Measurements from ENCODE around the gene CDKL5.

The CDKL5 gene

DNA sequence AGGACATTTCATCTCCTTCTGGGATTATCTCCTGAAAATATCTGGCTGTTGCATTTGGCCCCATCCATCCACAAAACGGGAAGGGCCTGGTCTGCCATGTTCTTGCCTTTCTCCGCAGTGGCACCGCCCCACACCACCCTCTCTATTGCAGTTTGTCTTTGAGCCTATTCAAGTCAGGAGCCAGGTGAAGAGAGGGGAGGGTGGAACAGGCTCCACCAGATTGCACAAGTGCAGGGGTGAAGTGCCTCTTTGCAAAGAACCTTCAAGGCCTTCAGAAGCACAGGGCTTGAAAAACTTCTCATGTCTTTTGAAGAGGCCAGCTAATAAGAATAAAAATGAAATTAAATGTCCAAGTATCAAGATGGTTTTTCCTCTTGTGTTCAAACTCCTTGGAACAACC is 217.8 kb downstream of the CDKL5 start:
- no peak overlapping the region for H3K4me3 ChIP-seq (ENCODE audit: low read depth, low read length)
- no peak for DNase-seq (ENCODE audit: low read depth)
- TF ChIP-seq, protein P1, sequence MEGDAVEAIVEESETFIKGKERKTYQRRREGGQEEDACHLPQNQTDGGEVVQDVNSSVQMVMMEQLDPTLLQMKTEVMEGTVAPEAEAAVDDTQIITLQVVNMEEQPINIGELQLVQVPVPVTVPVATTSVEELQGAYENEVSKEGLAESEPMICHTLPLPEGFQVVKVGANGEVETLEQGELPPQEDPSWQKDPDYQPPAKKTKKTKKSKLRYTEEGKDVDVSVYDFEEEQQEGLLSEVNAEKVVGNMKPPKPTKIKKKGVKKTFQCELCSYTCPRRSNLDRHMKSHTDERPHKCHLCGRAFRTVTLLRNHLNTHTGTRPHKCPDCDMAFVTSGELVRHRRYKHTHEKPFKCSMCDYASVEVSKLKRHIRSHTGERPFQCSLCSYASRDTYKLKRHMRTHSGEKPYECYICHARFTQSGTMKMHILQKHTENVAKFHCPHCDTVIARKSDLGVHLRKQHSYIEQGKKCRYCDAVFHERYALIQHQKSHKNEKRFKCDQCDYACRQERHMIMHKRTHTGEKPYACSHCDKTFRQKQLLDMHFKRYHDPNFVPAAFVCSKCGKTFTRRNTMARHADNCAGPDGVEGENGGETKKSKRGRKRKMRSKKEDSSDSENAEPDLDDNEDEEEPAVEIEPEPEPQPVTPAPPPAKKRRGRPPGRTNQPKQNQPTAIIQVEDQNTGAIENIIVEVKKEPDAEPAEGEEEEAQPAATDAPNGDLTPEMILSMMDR (IDR thresholded peaks at IDR 0.05; ENCODE audit: low read depth, low read length, missing control alignments) = no peak

DNA sequence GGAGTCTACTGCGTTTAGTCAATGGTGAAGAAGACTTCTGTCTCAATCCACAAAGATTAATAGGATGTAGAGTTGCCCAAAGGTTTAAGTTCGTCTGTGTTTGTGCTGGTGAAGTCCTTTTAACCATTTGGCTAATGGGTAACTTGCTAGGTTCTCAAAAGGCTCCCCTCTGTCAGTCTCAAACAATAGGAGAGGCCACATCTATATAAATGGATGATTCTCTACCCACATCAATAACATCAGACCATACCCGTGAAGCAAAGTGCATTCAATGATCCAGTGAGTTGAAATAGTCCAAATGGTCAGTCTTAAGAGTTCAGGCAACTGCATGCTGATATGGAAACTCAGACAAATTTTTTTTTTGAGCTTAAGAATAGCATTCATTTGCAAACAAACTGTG is 218.4 kb downstream of the CDKL5 start:
- no peak overlapping the region for H3K4me3 ChIP-seq (ENCODE audit: low read depth, low read length)
- DNase-seq (ENCODE audit: low read depth) = no peak
- TF ChIP-seq, protein P1 (IDR thresholded peaks at IDR 0.05; ENCODE audit: low read depth, low read length, missing control alignments) = no peak

DNA sequence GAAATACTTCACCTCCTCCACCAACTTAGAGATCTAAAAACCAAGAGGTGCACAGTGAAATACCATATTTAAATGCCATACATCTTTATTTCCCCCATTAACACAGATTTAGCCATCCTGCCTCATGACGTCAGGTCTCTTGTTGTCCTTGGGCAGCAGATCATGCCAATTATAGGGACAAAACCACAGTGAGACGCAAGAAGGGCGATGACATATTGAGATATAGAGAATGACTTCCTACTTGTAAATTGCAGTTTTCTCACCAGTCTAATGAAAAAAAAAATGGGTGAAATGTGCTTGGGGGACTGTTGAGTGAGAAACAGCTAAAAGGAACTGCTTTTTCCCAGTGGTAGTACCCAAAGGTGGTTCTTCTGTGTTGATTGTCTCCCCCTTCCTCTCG is 222.2 kb downstream of the CDKL5 start:
- TF ChIP-seq, protein P1 (IDR thresholded peaks at IDR 0.05; ENCODE audit: low read depth, low read length, missing control alignments) = no peak

DNA sequence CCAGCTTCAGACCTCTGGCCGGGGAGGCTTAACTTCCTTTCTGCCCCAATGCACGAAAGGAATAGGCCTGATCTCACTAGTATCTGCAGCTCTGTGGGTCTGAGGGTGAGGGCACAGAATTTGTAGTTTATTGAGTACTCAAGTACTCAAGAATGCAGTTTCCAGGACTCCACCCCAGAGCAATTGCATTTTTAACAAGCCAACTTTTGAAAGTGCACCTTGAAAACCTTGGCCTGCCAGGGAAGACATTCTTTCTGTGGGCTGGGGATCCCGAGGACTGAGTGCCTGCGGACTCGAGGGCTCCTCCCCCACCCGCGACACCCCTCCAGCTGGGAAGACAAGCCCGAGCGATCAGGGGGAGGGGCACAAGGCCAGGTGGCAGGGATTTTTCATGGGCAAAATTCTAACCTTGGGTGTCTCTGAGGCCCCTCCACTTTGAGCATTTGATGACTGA is 224.1 kb downstream of the CDKL5 start:
- H3K4me3 ChIP-seq (ENCODE audit: low read depth, low read length) = no peak overlapping the region
- TF ChIP-seq, protein P1 (IDR thresholded peaks at IDR 0.05; ENCODE audit: low read depth, low read length, missing control alignments) = no peak
- DNase-seq (ENCODE audit: low read depth) = no peak

More for the DNA sequence above, 222.2 kb downstream of the CDKL5 start:
- DNase-seq (ENCODE audit: low read depth) = no peak
- no peak overlapping the region for H3K4me3 ChIP-seq (ENCODE audit: low read depth, low read length)

DNA sequence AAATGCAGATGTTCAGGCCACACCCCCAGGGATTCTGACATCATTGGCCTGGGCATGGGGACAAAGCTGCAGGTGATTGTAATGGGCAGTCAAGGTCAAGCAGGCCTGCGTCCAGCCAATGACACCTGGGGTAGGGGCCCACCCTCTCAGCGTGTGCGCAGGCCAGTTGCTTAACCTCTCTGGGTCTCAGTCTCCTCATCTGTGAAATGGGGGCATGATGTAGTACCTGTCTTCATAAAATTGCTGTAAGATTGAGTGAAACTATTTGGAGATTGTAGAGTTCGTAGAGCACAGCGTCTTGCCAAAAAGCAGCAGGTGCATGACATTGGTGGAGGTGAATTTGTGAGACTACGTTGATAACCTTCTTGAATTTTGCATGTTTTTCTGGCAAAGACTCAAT is 225.3 kb downstream of the CDKL5 start:
- TF ChIP-seq, protein P1 (IDR thresholded peaks at IDR 0.05; ENCODE audit: low read depth, low read length, missing control alignments) = no peak
- H3K4me3 ChIP-seq (ENCODE audit: low read depth, low read length) = no peak overlapping the region
- DNase-seq (ENCODE audit: low read depth) = no peak

DNA sequence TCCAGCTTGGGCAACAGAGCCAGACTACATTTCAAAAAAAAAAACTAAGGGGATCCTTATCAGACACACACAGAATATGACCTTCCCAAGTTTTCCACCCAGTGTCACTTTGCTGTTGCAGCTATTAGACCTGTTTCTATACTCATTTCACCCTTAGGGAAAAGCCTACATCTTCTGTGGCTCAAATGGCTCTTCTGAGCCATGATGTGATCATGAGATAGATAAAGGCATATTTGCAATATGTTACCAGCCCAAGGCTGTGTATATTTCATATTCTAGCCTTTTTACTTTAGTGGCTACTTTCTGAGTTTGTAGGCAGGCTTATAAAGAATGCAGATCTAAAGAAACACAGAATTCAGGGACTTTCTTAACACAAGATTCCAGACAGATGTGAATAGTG is 227.2 kb downstream of the CDKL5 start:
- H3K4me3 ChIP-seq (ENCODE audit: low read depth, low read length) = no peak overlapping the region
- TF ChIP-seq, protein P1 (IDR thresholded peaks at IDR 0.05; ENCODE audit: low read depth, low read length, missing control alignments) = no peak
- no peak for DNase-seq (ENCODE audit: low read depth)
